Nephron (organoid): ENCODE measurements around the gene IQSEC1.

ENCODE experiments used
- H3K27ac Mint-ChIP-seq, 3 experiments: 2 replicates each; pipeline ENCODE4 v1.8.0; 2020; ENCODE audit warnings: mixed read lengths in 3 of 3, mild to moderate bottlenecking in 2 of 3, moderate library complexity in 1 of 3
- H3K27me3 Mint-ChIP-seq: 2 replicates; pipeline ENCODE4 v1.8.0; 2021; ENCODE audit warnings: low read depth, mild to moderate bottlenecking, moderate library complexity, mixed read lengths
- H3K36me3 Mint-ChIP-seq: 2 replicates; pipeline ENCODE4 v1.8.0; 2020; ENCODE audit warnings: low read depth, mixed read lengths
- H3K4me1 Mint-ChIP-seq: 2 replicates; pipeline ENCODE4 v1.8.0; 2020; ENCODE audit warnings: mixed read lengths
- H3K4me3 Mint-ChIP-seq, 3 experiments: 2 replicates each; pipeline ENCODE4 v1.8.0; 2020; ENCODE audit warnings: mild to moderate bottlenecking in 3 of 3, mixed read lengths in 3 of 3, moderate library complexity in 2 of 3
- H3K9me3 Mint-ChIP-seq: 2 replicates; pipeline ENCODE4 v1.8.0; 2020; ENCODE audit warnings: mixed read lengths
- TF ChIP-seq, protein P1 (sequence below), 3 experiments: fragments of 200-600 bp; sonication (generic); IDR thresholded peaks; one replicate each; pipeline ENCODE4 v1.5.0; 2021; ENCODE audit warnings: antibody characterized with exemption in 3 of 3; ENCODE audit not compliant: unreplicated experiment in 3 of 3

Gene IQSEC1

DNA sequence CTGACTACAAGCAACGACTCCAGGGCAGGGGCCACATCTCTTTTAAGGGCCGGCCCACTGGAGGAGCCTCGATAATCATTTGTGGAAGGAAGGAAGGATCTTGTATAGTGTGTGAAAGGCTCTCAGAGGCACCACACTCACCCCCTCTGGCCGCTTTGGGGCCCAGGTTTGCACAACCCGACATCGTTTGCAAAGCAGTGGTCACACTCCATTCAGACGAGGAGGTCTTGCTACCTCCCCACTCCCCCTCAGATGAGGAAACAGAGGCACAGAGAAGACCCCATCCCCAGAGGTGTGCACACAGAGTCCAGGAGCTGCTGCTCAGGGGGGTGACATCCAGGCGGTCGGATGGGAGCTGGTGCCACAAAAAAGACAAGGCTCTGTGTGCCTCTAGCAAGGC, 29.6 kb downstream of the IQSEC1 start:
- Mint-ChIP-seq H3K27me3 (peaks cover 37% of the 10 kb centered on the region), H3K4me3 (no peak overlapping the region), H3K4me1 (peaks cover 47% of the 10 kb centered on the region), H3K36me3 (no peaks in the 10 kb centered on the region), H3K27ac (peak overlapping the region in 1 of 3 experiments; percentile 48), H3K9me3 (no peaks in the 10 kb centered on the region)
- TF ChIP-seq, protein P1, sequence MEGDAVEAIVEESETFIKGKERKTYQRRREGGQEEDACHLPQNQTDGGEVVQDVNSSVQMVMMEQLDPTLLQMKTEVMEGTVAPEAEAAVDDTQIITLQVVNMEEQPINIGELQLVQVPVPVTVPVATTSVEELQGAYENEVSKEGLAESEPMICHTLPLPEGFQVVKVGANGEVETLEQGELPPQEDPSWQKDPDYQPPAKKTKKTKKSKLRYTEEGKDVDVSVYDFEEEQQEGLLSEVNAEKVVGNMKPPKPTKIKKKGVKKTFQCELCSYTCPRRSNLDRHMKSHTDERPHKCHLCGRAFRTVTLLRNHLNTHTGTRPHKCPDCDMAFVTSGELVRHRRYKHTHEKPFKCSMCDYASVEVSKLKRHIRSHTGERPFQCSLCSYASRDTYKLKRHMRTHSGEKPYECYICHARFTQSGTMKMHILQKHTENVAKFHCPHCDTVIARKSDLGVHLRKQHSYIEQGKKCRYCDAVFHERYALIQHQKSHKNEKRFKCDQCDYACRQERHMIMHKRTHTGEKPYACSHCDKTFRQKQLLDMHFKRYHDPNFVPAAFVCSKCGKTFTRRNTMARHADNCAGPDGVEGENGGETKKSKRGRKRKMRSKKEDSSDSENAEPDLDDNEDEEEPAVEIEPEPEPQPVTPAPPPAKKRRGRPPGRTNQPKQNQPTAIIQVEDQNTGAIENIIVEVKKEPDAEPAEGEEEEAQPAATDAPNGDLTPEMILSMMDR (IDR thresholded peaks at IDR 0.05; ENCODE audit: unreplicated experiment in 3 of 3): no peak

DNA sequence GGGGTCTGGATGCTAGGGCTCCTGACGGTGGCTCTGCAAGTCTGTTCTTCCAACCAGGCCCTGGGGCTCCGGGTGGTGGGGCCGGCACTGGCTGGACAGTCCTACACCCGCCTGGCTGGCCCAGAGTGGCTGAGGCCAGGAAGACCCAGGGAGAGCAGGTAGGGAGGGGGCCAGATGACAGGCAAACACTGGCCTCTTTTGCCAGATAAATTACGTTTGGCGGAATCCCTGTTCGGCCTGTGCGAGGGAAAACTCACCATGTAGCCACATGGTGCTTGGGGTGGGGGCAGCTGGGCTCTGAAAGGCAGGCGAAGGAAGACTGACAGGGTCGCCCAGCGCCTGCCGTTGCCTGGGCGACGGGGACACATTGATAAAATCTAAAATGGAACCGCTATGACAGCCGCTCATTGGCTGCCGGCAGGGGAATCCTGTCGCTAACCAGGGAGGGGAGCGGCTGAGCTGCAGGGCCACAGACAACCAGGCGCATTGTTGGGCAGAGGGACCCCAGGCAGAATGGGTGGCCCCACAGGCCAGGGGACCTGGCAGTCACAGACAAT, 30.4 kb downstream of the IQSEC1 start:
- Mint-ChIP-seq H3K4me3 (no peak overlapping the region), H3K36me3 (no peaks in the 10 kb centered on the region), H3K27me3 (peaks cover 30% of the 10 kb centered on the region), H3K27ac (no peak overlapping the region), H3K9me3 (no peaks in the 10 kb centered on the region), H3K4me1 (peaks cover 47% of the 10 kb centered on the region)
- TF ChIP-seq, protein P1 (IDR thresholded peaks at IDR 0.05; ENCODE audit: unreplicated experiment in 3 of 3): no peak

DNA sequence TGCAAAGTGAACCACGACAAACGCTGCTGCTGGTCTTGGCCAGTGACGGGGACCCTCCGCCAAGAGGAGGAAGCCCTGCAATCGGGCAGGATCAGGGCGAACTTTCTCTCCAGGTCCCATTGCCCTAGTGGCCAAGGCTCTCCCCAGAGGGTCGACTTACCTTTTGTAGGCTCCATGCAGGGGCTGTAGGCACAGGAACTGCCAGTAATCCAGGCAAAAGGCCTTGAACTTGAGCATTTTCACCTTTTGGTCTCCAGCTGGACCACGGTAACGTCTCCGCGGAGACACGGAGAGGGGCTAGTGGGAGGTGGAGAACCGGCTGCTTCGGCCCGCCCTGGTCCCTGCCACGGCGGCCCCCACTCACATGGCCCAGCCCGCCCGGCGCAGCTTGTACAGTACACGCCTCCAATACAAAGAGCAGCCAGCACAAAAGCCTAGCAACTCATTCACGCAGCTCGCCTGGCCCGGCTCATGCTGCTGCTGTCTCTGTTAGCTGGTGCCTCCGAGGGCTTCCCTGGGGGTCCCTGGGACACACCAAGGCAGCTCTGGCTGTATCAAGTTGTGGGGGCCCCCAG, 31.0 kb downstream of the IQSEC1 start:
- Mint-ChIP-seq H3K4me1 (peaks cover 47% of the 10 kb centered on the region), H3K4me3 (no peak overlapping the region), H3K27me3 (peaks cover 36% of the 10 kb centered on the region), H3K9me3 (no peaks in the 10 kb centered on the region), H3K27ac (no peak overlapping the region), H3K36me3 (no peaks in the 10 kb centered on the region)
- TF ChIP-seq, protein P1 (IDR thresholded peaks at IDR 0.05; ENCODE audit: unreplicated experiment in 3 of 3): no peak

DNA sequence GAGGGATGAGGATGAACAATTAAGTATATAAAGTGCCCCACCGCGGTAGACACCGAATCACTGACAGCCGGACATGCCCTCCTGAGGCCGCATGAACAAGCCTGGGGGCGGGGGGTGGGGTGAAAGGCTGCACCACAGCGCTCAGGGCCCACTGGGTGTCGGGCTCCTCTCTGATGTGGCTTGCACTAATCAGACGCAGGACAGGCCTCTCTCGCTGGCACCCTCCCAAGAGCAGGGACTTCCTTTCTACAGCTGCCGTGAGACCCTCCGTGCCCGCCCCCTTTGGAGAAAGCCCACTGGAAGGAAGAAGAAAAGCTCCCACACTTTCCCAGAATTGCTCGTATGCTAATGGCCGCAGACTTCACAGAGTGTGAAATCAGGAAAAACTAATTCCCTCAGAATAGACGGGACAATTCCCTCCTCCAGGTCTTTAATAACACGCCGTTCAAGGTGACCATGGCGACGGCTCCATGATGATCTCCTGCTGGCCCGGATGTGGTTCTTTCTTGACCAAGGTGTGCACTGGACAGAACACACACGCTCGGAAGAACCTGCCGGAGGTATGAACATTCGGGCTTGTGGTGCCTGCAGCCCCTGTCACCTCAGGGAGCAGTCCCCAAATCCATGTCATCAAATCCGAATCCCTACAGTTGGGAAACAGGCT, 32.0 kb downstream of the IQSEC1 start:
- H3K36me3 Mint-ChIP-seq: no peaks in the 10 kb centered on the region
- peaks cover 38% of the 10 kb centered on the region for H3K4me1 Mint-ChIP-seq
- no peak overlapping the region for H3K4me3 Mint-ChIP-seq
- H3K27ac Mint-ChIP-seq: peak overlapping the region in 1 of 3 experiments; percentile 24
- H3K9me3 Mint-ChIP-seq: no peaks in the 10 kb centered on the region
- TF ChIP-seq, protein P1 (IDR thresholded peaks at IDR 0.05; ENCODE audit: unreplicated experiment in 3 of 3): no peak
- peaks cover 31% of the 10 kb centered on the region for H3K27me3 Mint-ChIP-seq

DNA sequence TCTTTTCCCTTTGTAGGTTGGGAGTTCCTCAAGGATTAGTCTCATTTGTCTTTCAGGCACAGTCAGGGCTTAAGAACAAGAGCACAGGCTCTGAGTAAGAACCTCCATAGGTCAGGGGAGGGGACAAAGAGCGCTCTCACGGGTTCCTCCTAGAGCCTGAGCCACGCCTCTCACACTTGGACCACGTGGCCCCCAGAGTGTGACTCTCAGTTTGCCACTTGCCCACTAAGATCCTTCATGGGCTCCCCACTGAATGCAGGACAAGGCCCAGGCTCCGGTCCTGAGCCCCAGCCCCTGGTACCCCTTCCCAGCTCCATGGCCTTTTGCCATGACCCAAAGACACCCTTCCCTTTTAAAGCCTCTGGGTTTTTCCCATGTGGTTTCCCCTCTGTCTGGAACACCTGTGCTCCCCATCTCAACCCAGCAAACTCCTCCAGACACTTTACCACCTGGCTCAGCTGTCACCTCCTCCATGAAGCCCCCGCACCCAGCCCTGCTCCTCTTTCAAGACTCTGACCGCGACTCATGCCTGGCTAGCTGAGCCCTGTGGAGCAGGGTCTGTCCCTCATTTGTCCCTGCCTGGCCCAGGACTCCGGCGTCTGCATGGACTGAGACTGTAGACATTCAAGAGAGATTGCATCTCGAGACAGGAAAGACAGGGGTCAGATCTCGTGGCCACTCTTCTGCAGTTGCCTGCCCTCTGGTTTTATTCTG, 32.7 kb downstream of the IQSEC1 start:
- Mint-ChIP-seq H3K9me3 (no peaks in the 10 kb centered on the region), H3K4me1 (peaks cover 32% of the 10 kb centered on the region), H3K27ac (peak overlapping the region in 1 of 3 experiments; percentile 24), H3K4me3 (no peak overlapping the region), H3K36me3 (no peaks in the 10 kb centered on the region), H3K27me3 (peaks cover 31% of the 10 kb centered on the region)
- TF ChIP-seq, protein P1 (IDR thresholded peaks at IDR 0.05; ENCODE audit: unreplicated experiment in 3 of 3): no peak
